GM15510 (cell line): ENCODE data around the gene WWC1.

ENCODE experiments used
- POLR2A ChIP-seq: IDR thresholded peaks from 3 replicates; pipeline ENCODE4 v1.6.1; 2011; ENCODE audit warnings: borderline replicate concordance; ENCODE audit not compliant: insufficient read length; ENCODE audit errors: extremely low read depth

Gene WWC1

DNA sequence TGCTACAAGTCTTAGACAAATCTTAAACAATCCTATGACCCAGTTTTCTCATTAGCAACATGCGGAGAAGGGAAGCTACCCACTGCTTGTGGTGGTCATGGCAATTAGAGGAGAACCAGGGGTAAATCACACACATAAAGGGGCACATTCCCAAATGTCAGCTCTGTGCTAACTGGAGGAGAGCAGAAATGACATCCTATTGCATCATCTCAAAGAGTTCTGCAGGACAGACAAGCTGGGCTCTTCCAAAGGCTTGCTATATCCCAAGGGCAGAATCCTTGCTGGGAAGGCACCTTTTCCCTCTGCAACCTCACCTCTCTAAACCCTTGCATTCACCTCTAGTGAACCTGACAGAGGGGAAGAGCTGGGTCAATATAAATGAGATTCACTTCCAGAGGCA lies 17.0 kb upstream of the WWC1 start:
- TF ChIP-seq POLR2A = no peak

DNA sequence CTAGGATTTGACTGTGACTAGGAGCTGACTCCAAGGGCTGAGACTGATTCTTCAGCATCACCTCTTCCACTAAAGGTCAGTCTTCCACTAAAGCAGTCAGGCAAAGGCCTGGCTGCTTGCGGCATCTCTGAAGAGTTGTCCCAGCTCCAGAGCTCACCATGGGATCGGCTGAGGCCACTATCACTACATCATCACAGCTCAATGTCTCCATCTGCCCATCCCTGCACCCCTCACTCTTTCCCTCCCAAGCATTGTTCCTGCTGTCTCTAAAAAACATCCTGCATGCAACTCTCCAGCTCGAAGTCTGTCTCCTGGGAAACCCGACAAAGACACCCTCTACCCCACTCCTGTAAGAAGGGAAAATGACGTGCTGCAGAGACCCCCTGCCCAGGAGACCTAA lies 15.5 kb upstream of the WWC1 start:
- TF ChIP-seq POLR2A = no peak

DNA sequence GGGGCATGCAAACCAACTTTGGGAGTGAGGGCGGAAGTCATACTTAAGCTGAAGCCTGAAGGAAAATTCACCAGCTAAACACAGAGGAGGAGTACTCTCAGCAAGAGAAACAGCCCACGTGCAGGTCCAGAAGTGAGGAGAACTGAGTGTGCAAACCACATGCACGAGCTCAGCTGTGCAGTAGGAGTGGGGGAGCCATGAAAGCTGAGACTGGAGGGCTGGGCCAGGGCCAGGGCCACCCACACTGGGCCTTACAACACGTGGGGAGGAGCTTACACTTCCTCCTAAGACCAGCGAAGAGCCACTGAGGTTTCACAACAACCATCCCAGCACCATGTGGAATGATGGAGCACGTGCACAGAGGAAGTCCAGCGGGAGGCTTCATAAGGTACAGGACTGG lies 9.3 kb upstream of the WWC1 start:
- no peak for TF ChIP-seq POLR2A

DNA sequence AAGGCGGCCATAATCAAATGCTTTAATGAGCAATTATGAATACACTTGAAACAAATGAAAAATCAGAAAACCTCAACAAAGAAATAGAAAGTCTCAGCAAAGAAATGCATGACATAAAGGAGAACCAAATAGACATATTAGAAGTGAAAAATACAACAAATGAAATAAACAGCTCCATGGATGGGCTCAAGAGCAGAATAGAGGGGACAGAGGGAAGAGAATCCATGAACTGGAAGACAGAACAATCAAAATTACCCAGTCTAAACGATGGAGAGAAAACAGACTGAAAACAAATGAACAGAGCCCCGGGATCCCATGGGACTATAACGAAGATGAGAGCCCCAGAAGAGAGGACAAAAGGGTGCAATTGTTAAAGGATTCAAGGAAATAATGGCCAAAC lies 6.6 kb upstream of the WWC1 start:
- no peak for TF ChIP-seq POLR2A

DNA sequence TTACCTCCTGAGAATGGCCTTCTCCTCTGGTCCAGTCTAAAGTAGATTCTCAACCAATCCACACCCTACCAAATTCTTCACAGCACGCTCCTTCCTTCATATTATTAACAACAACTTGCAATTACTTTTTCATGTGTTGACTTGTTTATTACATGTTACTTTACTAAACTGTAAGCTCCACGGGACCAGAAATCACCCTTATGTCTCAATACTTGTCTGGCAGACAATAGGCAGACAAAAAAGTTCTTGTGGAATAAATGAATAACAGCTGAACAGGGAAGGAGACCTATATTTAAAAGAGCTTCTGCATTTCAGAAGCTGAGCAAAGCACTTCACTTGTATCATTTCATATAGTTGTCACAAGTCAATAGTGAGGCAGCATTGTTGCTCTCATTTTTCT lies 5.7 kb upstream of the WWC1 start:
- TF ChIP-seq POLR2A = no peak

DNA sequence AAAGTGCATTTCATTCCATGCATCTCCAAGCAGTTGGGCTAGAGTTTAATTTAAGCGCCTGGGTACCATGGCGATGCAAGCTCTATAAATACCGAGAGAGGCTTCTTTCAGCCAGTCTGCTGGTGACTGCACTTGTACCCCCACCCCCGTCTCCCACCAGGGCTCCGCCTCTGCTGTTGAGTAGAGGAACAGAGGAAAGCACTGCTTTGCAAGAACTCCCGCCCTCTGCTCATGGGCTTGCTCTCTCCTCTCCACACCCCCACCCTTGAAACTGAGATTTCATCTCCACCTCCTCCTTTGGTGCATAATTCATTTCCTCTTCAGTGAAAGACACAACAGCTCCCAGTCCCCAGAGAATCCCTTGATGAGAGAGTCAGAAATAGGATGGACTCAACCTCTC lies 5.1 kb upstream of the WWC1 start:
- no peak for TF ChIP-seq POLR2A

DNA sequence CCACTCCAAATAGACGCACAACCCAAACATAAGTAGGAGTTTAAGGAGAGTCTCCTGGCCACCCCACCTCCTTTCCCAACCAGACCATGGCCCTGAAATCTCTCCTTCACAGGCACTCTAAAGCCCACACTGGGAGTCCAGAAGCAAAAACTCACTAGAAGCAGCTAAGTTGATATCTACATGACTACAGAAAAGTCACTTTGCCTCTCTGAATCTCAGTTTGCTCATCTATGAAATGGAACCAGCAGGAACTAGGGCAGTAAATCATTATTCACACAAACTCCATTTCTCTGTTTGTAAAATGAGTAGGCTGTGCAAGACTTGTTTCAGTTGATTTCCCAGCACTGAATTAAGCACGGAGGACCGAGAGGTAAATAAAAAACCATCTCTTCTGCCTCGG lies 4.1 kb upstream of the WWC1 start:
- no peak for TF ChIP-seq POLR2A

DNA sequence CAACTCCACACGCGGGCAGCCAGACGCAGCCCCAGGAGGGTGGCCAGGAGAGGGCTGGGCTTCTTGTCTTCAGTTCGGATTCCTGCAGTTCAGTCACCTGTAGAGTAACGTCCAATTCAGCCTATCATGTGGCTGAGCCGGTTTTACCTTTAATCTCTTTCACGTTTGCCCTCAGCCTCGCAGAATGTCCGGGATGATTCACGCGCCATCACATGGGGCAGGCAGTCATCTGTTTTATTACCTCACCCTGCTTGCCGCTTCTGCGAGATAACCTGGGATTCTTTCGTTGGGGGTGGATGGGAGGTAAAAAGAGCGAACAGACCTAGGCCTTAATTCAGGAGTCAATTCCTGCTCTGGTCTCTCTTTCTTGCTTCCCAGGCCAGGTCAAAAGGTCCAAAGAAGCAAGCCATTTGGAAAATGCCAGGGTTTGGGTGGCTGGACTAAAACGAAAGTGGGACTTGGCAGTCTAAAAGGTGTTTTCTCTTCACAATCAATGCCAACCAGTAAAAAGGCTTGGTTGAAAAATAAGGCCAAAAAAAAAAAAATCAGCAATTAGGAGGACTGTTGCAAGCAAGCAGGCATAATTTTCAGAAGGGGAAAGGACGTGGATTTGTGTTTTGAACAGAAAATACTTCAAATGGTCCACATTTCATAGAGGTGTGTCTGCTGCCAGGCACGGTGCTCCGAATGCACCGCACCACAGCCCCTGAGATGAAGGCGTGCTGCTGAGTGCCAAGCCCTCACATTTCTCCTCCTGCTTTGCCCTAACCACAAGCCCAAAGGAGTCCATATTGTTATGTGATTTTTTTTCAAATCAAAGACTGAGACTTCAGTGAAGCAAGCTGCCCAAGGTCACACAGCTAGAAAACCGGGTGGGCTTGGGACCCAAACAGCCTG lies 2.8 kb upstream of the WWC1 start:
- no peak for TF ChIP-seq POLR2A

DNA sequence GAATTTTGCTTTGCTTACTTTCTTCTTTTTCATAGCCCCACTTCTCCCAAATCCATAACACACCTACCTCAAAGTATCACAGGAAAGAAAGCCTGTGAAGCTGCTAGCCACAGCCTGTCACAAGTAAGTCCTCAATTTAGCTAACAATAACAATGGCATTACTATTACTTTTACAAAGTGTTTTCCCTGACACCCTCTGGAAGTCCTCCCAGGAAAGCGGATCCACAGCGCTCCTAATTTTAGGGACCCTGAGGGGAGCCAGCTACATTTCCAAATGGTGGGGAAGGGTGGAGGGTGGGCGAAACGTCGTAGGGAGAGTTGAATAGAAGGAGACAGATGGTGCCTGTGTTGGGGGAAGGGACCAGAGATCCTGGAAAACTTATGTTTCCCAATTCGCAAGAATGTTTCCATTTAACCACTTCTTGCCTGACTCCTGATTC lies 523 bp upstream of the WWC1 start:
- TF ChIP-seq POLR2A = no peak

DNA sequence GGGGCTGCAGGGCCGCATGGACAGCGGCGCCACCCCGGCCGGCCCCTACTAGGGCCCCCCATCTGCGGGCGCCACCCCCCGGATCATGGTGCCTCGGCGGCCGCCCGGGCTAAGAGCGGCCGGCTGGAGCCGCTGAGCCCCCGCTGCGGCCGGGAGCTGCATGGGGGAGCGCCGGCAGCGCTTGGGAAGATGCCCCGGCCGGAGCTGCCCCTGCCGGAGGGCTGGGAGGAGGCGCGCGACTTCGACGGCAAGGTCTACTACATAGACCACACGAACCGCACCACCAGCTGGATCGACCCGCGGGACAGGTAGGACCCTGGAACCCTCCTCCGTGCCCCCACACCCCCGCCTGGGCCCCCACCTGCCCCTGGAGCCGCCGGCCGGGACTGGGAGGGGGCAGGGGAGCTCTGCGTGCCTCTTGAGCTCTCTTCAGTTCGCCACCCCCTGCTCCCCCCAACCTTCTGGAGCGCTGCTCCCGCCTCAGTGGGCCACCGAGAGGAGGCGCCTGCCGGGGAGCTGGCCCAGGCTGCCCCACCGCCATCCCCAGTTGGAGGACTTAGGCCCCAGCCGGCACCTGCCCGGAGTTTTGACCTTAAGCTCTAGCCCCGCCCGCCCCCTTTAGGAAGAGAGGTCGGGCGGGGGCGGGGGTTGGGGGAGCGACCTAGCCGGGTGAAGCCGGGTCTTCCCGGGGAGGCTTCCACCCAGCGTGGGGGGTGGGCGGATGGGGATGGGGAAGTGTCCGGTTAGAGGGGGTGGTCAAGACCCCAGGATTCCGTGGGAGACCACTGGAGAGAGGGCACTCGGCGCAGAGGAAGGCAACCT lies 730 bp downstream of the WWC1 start:
- TF ChIP-seq POLR2A = no peak

DNA sequence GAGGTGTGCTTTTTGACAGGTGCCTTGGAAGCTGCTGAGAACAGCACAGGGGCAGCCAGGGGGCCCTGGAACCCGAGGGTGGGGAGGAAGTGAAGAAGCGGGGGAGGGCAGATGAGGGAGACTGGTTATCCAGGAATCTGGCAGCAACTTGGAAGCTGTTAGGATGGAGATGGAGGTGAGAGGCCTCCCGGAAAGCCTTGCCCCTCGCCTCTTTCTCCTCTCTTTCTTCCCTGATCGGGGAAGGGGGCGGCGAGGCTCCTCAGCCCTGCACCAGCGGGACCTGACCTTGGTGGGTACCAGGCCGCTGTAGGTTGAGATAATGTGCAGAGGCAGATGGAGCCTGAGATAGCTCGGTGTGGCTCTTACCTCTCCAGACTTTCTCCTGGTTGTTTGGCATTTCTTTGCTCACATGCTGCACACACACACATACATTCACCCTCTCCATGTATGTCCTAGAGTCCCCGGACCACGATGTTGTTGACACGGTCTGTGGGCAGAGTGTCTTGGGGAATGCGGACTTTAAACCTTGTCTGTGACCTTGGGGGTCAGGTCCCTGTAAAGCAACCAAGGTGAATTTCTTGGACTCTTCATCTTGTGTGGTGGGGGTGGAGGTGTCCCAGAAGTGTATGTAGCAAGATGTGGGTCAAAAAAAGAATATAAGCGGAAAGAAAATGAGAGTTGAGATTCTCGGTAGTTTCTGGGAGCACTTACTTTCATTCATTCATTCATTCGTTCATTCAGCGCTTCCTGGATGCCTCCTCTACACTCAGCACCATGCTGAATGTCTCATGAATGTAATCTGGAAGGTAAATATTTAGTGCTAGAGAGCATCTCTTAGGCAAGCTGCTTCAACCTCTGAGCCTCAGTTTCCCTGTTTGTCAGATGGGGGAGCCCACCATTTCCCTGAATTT lies 1.6 kb downstream of the WWC1 start:
- no peak for TF ChIP-seq POLR2A

DNA sequence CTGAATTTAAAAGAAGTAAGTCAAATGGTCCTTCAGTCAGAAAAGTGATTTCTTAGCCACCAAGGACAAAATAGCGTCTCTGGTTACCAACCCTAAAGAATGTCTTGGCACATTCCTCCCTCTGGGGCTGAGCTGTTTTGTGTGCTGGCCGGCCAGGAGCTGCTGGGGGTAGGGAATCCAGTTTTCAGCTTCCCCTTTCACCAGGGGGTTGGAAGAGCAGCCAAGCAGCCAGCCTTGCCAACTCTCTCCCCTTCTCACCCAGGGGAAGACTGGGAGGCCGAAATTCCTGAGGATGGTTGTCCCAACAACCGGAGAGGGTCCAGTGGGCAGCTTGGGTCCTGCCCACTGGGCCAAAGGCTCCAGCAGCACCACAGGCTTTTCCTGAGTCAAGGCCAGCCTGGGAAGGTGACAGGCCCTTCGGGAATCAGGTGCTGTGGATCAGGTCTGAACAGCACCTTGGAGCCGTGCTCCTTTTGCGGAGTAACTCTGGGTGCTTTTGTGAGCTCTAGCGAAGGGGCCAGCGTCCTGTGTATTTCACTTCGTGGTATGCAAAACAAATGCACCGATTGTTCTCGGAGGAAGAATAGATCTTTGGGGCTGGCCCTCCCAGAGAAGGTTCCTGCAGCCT lies 4.2 kb downstream of the WWC1 start:
- TF ChIP-seq POLR2A = no peak

DNA sequence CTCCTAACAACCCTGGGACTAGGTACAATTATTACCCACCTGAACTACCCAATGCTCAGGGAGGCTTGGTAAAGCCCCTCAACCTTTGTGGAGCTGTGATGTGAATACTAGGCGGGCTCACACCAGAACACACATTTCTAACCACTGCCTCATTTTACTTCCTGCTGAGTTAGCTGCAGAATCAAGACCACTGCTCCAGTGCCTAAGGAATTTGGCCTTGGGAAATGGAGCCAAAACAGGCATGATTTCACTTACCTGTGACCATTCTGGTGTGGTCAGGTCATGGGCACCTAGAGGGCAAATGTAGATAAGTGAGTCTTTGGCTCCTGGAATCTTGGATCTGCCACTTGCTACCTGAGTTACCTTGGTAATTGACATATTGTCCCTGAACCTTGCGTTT lies 5.2 kb downstream of the WWC1 start:
- no peak for TF ChIP-seq POLR2A

DNA sequence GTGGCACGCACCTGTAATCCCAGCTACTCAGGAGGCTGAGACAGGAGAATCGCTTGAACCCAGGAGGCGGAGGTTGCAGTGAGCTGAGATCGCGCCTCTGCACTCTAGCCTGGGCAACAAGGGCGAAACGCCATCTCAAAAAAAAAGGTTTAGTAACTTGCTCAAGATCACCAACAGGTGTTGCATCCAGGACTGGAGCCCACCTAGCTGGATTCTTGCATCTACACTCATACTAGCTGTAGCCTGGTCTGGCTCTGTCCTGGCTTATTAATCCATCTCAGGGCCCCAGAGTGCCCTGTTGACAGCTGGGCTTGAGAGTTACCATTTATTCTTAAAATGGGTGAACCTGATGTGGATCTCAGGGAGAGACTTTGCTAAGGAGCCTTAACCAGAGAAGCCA lies 7.5 kb downstream of the WWC1 start:
- no peak for TF ChIP-seq POLR2A
